PC-9 (cell line): ENCODE measurements around the gene PDF.

Source experiments
- CTCF ChIP-seq: fragments of 200-600 bp; sonication (generic); conservative IDR thresholded peaks from 2 replicates; pipeline ENCODE4 v1.6.1; 2017; ENCODE audit warnings: mixed run types, antibody characterized with exemption, mild to moderate bottlenecking, moderate library complexity
- EZH2 ChIP-seq: fragments of 200-600 bp; sonication (generic); IDR thresholded peaks from 2 replicates; pipeline ENCODE4 v1.8.0; 2017; ENCODE audit warnings: antibody characterized with exemption, low read depth

- TF ChIP-seq CTCF = no peak
- TF ChIP-seq EZH2 = no peak
These were observed 41.2 kb upstream of the PDF start for GRCh38 chr16:69371564-69371963.
